HFF-Myc (cell line): ENCODE results near the gene VDR.

Source experiments
- DNase-seq: peaks from one replicate; pipeline ENCODE4 v3.0.0-alpha.2; 2011; ENCODE audit warnings: low read depth; ENCODE audit errors: extremely low read depth
- H3K4me3 ChIP-seq: replicated peaks from 2 replicates; pipeline ENCODE4 v1.5.1; 2011; ENCODE audit warnings: low read depth, mild to moderate bottlenecking, control low read depth, low read length
- CTCF ChIP-seq: IDR thresholded peaks from 2 replicates; pipeline ENCODE4 v1.5.1; 2012; ENCODE audit warnings: mild to moderate bottlenecking, low read depth, low read length, control low read depth; ENCODE audit errors: missing control alignments

Gene VDR

DNA sequence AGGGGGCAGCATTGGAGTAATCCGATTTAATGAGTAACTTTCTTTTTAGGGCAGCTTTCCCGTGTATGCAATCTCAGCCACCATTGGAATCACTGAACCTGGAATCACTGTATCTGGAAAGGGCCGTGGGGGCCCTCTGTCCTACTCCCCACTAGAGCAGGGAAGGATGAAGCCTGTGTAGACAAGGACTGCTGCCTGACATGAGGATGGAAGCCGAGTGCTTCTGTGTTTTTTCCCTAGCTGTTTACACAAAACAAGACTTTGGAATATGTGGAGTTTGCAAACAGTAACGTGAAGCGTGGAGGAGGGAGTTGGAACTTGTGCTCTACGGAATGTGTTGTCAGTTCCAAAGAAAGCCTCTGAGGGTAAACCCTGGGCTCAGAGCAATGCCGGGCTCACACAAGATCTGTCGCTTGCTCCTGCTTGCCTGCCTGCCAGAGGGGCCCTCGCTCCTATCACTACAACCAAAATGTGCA, 52.7 kb downstream of the VDR start:
- no peak for DNase-seq
- H3K4me3 ChIP-seq: no peak overlapping the region
- TF ChIP-seq CTCF: no peak

DNA sequence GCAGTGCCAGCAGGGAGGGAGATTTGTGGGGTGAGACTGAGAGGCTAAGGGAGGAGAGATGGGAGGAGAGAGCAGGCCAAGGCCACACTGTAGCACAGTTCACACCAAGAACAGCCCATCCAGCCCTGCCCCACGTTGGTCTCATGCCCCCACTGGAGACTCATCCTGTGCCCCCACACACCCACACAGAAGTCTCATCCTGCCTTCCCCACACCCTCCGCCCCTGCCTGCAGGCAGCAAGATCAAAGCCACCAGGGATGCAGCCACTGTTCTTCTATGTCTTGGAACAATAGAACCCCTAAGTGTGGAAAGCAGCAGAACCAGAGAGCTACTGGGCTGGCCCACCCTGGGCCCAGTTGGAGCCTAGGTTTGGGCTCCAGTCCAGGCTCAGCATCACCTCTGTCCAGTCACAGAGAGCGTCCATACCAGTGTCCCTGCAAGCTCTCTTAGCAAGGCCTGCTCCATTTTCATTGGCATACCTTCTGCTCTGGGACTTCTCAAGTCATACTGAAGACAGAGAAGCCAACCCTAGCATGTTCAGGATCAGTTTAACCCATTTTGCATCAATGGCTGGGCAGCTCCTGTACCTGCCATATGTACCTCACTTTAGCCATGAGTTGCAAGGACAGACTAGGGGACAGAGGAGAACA, 53.4 kb downstream of the VDR start:
- H3K4me3 ChIP-seq: no peak overlapping the region
- DNase-seq: no peak
- no peak for TF ChIP-seq CTCF

DNA sequence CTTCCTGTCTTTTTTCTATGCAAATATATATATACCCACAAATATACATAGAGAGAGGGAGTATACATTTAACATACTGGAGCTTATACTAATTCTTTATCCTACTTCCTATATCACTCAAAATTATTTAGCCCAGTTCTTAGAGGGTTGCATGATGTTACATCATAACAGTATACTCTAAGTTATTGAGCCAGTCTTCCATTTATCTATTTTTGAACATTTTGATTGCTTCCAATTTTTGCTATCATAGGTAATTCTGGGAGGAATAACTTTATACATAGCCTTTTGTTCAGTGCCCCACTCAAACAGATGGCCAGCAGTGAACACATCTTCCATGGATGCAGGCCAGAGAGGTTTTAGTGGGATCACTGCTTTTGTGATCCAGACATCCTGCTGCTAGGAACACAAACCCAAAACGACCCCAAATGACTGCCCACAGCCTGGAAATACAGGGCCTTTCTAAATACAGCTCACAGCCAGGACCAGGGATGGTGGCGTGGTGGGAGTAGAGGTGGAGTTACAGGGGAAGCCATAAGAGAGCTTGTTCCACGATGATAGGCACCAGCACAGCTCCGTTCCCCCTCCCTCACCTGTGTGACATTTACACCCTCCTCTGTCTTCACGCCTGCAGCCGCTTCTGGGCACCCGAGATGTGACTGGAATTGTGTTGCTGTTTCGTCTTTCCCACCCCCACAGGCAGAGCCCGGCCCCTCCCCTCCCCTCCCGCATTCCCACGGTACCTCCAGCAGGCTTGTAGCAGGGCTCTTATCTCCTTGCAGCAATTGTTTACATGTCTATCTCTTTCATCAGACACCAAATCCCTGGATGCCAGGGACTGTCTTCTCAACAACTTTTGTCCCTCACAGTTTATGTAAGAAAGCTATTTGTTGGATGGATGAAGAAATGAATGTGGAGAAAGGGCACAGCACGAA, 54.4 kb downstream of the VDR start:
- no peak for DNase-seq
- no peak for TF ChIP-seq CTCF
- H3K4me3 ChIP-seq: no peak overlapping the region

DNA sequence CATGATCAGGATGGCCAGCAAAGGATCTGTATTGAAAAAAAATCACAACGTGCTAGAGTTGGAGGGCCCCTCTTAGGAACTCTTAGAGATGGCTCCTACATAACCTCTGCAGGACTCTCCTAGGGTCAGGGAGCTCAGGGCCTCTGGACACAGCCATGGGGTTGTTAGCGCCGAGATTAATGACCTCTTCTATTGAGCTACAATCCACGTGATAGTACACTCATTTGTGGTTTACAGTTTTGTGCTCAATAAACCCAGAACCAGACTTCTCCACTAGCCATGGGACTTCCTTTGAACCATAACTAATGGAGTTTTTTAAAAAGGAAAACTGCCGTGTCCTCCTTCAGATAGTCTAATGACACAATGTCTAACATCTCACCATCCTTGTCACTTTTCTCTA, 55.5 kb downstream of the VDR start:
- H3K4me3 ChIP-seq: no peak overlapping the region
- TF ChIP-seq CTCF: no peak
- no peak for DNase-seq

DNA sequence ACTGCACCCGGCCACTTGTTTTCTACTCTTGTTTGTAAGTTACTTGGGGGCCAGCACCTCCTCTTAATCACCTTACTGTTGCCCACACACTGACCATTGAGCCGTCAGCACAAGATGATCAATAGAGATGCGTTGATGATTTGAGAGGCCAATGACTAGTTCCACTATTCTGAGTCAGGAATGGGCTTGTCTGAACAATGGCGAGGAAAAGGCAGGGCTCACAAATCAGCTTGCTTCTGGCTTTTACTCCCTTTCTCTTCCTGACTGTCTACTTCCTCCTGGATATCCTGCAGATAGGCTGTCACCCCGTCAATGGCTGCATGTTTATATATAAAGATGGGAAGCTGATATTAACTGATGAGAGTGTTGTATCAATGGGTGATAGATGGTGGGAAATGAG, 55.9 kb downstream of the VDR start:
- no peak for DNase-seq
- no peak overlapping the region for H3K4me3 ChIP-seq
- no peak for TF ChIP-seq CTCF

- no peak overlapping the region for H3K4me3 ChIP-seq
- no peak for TF ChIP-seq CTCF
- DNase-seq: no peak
Observed at GRCh38 chr12:47846294-47846996, 58.3 kb downstream of the VDR start.
